Mesendoderm (in vitro differentiated cells): ENCODE measurements around the gene ADM2.
"Not testable (repeated sequence)": the region's sequence is repeated elsewhere in the genome, so short reads cannot be mapped to it uniquely, and the experiment has no call there.

Source experiments
- DNase-seq: peaks from one replicate; pipeline ENCODE4 v3.0.0; 2013
- H2AK5ac ChIP-seq: 2 replicates; pipeline ENCODE4 v1.6.1; 2013; ENCODE audit warnings: low read length, inconsistent platforms
- H2BK120ac ChIP-seq: 2 replicates; pipeline ENCODE4 v1.6.1; 2013; ENCODE audit warnings: low read depth, mild to moderate bottlenecking, low read length, moderate library complexity, mixed read lengths
- H2BK15ac ChIP-seq: replicated peaks from 2 replicates; pipeline ENCODE4 v1.6.1; 2013; ENCODE audit warnings: low read depth, mild to moderate bottlenecking, moderate library complexity
- H2BK5ac ChIP-seq: 2 replicates; pipeline ENCODE4 v1.6.1; 2013; ENCODE audit warnings: low read length, inconsistent platforms
- H3K18ac ChIP-seq: 2 replicates; pipeline ENCODE4 v1.6.1; 2013; ENCODE audit warnings: mild to moderate bottlenecking, low read length, mixed read lengths
- H3K23ac ChIP-seq: one replicate; pipeline ENCODE4 v1.6.1; 2013; ENCODE audit warnings: low read length
- H3K27ac ChIP-seq: 2 replicates; pipeline ENCODE4 v1.5.1; 2013; ENCODE audit warnings: low read depth, mild to moderate bottlenecking, inconsistent platforms, low read length, moderate library complexity
- H3K27me3 ChIP-seq: 2 replicates; pipeline ENCODE4 v1.6.1; 2013; ENCODE audit warnings: low read length, control low read depth, mild to moderate bottlenecking, inconsistent platforms; ENCODE audit not compliant: insufficient read depth, poor library complexity
- H3K36me3 ChIP-seq: 2 replicates; pipeline ENCODE4 v1.6.1; 2013; ENCODE audit warnings: low read length, inconsistent platforms; ENCODE audit not compliant: control insufficient read depth, insufficient read depth
- H3K4ac ChIP-seq: one replicate; pipeline ENCODE4 v1.6.1; 2013; ENCODE audit warnings: low read depth, mild to moderate bottlenecking, low read length, moderate library complexity
- H3K4me1 ChIP-seq: 2 replicates; pipeline ENCODE4 v1.6.1; 2013; ENCODE audit warnings: low read depth, low read length, inconsistent platforms; ENCODE audit not compliant: control insufficient read depth
- H3K4me2 ChIP-seq: 2 replicates; pipeline ENCODE4 v1.6.1; 2013; ENCODE audit warnings: low read length
- H3K4me3 ChIP-seq: 2 replicates; pipeline ENCODE4 v1.5.1; 2013; ENCODE audit warnings: mild to moderate bottlenecking, low read length
- H3K56ac ChIP-seq: one replicate; pipeline ENCODE4 v1.6.1; 2013; ENCODE audit warnings: low read length
- H3K79me1 ChIP-seq: 2 replicates; pipeline ENCODE4 v1.6.1; 2013; ENCODE audit warnings: low read length, inconsistent platforms
- H3K79me2 ChIP-seq: 2 replicates; pipeline ENCODE4 v1.6.1; 2013; ENCODE audit warnings: mild to moderate bottlenecking, low read length; ENCODE audit not compliant: control insufficient read depth, insufficient read depth
- H3K9ac ChIP-seq: 2 replicates; pipeline ENCODE4 v1.6.1; 2013; ENCODE audit warnings: low read length, inconsistent platforms
- H4K5ac ChIP-seq: one replicate; pipeline ENCODE4 v1.6.1; 2013; ENCODE audit warnings: low read length
- H4K8ac ChIP-seq: one replicate; pipeline ENCODE4 v1.6.1; 2013; ENCODE audit warnings: low read depth, mild to moderate bottlenecking, control low read depth, low read length, moderate library complexity
- WGBS: extraction: QIAGEN DNeasy Blood & Tissue Kit; methylation state at CpG from one replicate; pipeline ENCODE4 v1.1.7; 2013; ENCODE audit warnings: low lambda C conversion rate, missing lambda C conversion rate; ENCODE audit not compliant: insufficient coverage; ENCODE audit errors: extremely low coverage; 5-methylcytosine and 5-hydroxymethylcytosine counted together

The ADM2 gene

DNA sequence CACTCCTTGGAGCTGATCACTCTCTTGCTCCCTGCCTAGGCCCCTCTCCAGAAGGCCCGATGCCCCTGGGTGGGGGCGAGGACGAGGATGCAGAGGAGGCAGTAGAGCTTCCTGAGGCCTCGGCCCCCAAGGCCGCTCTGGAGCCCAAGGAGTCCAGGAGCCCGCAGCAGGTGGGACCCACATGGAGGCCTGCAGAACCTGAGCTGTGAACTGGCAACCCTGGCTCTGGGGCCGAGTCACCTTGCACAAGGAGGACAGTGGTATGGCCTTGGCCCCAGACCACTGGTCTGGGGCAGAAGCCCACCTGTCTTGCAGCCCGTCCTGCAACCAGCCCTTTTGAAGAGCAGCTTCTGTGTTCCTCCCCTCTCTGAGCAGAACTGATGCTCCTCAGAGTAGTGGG, 37.8 kb downstream of the ADM2 start:
- Histone ChIP-seq H4K8ac (no peak overlapping the region), H3K4me3 (no peak overlapping the region), H3K4me1 (no peaks in the 10 kb centered on the region), H2BK15ac (no peak overlapping the region), H3K18ac (no peak overlapping the region), H3K79me2 (peaks cover 13% of the 10 kb centered on the region), H4K5ac (no peak overlapping the region), H3K23ac (no peak overlapping the region), H3K9ac (no peak overlapping the region), H3K79me1 (peaks cover 11% of the 10 kb centered on the region), H3K27ac (no peak overlapping the region), H2BK5ac (no peak overlapping the region), H2AK5ac (no peak overlapping the region), H3K36me3 (peaks cover 5% of the 10 kb centered on the region), H3K4ac (no peak overlapping the region), H2BK120ac (no peak overlapping the region), H3K4me2 (no peak overlapping the region), H3K56ac (no peak overlapping the region), H3K27me3 (no peaks in the 10 kb centered on the region)
- WGBS: no CpG with 5 or more reads among the region's 8 CpGs
- no peak for DNase-seq

DNA sequence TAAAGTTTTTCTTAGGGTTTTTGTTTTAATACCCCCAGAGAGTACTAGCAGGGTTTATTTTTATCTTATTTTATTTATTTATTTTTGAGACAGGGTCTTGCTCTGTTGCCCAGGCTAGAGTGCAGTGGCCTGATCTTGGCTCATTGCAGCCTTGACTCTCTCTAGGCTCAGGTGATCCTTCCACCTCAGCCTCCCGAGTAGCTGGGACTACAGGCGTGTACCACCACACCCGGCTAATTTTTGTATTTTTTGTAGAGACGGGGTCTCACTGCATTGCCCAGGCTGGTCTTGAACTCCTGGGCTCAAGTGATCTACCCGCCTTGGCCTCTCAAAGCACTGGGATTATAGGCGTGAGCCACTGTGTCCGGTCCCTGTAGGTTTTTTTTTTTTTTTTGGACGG, 38.8 kb downstream of the ADM2 start:
- not testable (repeated sequence) for H3K79me1 ChIP-seq, H3K4me1 ChIP-seq, H2BK120ac ChIP-seq, H3K23ac ChIP-seq, H3K18ac ChIP-seq, H3K9ac ChIP-seq, H3K4me3 ChIP-seq, H3K4me2 ChIP-seq, H2BK15ac ChIP-seq, H3K56ac ChIP-seq, DNase-seq, H3K79me2 ChIP-seq, H2AK5ac ChIP-seq, H4K5ac ChIP-seq, H3K27ac ChIP-seq, H3K27me3 ChIP-seq, H3K36me3 ChIP-seq, H2BK5ac ChIP-seq, H4K8ac ChIP-seq, H3K4ac ChIP-seq
- WGBS: no CpG with 5 or more reads among the region's 8 CpGs

DNA sequence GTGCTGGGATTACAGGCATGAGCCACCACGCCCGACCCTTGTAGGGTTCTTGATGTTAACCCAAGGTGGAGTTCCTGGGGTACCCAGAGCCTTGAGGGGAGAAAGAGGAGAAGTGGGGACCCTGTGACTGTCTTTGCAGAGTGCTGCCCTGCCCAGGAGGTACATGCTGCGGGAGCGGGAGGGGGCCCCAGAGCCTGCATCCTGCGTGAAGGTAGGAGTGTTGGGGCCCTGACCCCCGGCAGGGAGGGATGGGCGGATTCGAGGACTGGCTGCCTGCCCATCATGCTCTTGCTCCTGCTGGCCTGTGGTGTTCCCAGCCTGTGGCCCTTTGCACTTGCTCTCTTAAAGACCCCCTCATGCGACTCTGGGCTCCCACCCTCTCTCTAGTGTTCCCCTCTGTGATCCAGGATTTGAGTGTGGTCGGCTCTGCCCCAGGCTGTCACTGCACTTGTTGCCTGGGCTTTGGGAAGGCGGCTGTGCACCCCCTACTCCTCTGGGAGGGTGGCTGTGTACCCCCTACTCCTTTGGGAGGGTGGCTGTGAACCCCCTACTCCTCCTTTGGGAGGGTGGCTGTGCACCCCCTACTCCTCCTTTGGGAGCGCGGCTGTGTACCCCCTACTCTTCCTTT, 39.6 kb downstream of the ADM2 start:
- Histone ChIP-seq H2AK5ac (no peak overlapping the region), H3K18ac (no peak overlapping the region), H3K79me2 (peaks cover under 1% of the 10 kb centered on the region), H3K4me2 (no peak overlapping the region), H3K4ac (no peak overlapping the region), H3K23ac (no peak overlapping the region), H3K27ac (no peak overlapping the region), H3K79me1 (peaks cover 2% of the 10 kb centered on the region), H3K4me1 (peaks cover 2% of the 10 kb centered on the region), H2BK5ac (no peak overlapping the region), H3K56ac (no peak overlapping the region), H3K4me3 (no peak overlapping the region), H2BK120ac (no peak overlapping the region), H2BK15ac (no peak overlapping the region), H4K8ac (no peak overlapping the region), H3K27me3 (no peaks in the 10 kb centered on the region), H3K9ac (no peak overlapping the region), H3K36me3 (peaks cover 5% of the 10 kb centered on the region), H4K5ac (no peak overlapping the region)
- DNase-seq: no peak
- WGBS: no CpG with 5 or more reads among the region's 13 CpGs

DNA sequence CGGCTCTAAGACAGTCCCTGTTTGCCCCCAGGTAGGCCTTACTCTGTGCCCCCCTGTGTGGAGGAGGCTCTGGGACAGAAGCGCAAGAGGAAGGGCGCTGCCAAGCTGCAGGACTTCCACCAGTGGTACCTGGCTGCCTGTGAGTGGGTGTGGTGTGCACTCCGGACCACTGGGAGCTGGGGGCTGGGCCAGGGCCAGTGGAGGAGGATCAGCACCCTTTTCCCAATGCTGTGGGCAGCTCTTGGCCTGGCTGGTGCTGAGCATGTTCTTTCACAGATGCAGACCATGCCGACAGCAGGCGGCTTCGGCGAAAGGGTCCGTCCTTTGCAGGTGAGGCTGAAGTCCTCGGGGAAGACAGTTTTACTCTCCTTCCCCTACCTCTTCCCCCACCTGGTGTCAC, 40.4 kb downstream of the ADM2 start:
- no peak overlapping the region for H2AK5ac ChIP-seq
- H3K4me3 ChIP-seq: no peak overlapping the region
- H3K4ac ChIP-seq: no peak overlapping the region
- H3K18ac ChIP-seq: no peak overlapping the region
- H3K27me3 ChIP-seq: no peaks in the 10 kb centered on the region
- H3K9ac ChIP-seq: no peak overlapping the region
- no CpG with 5 or more reads among the region's 10 CpGs for WGBS
- H4K8ac ChIP-seq: no peak overlapping the region
- H3K56ac ChIP-seq: no peak overlapping the region
- no peak overlapping the region for H2BK120ac ChIP-seq
- no peak overlapping the region for H3K27ac ChIP-seq
- H2BK5ac ChIP-seq: no peak overlapping the region
- H3K79me1 ChIP-seq: no peaks in the 10 kb centered on the region
- no peak overlapping the region for H3K23ac ChIP-seq
- H2BK15ac ChIP-seq: no peak overlapping the region
- H3K4me2 ChIP-seq: no peak overlapping the region
- DNase-seq: no peak
- H3K79me2 ChIP-seq: no peaks in the 10 kb centered on the region
- peaks cover 5% of the 10 kb centered on the region for H3K36me3 ChIP-seq
- H4K5ac ChIP-seq: no peak overlapping the region
- peaks cover 2% of the 10 kb centered on the region for H3K4me1 ChIP-seq

DNA sequence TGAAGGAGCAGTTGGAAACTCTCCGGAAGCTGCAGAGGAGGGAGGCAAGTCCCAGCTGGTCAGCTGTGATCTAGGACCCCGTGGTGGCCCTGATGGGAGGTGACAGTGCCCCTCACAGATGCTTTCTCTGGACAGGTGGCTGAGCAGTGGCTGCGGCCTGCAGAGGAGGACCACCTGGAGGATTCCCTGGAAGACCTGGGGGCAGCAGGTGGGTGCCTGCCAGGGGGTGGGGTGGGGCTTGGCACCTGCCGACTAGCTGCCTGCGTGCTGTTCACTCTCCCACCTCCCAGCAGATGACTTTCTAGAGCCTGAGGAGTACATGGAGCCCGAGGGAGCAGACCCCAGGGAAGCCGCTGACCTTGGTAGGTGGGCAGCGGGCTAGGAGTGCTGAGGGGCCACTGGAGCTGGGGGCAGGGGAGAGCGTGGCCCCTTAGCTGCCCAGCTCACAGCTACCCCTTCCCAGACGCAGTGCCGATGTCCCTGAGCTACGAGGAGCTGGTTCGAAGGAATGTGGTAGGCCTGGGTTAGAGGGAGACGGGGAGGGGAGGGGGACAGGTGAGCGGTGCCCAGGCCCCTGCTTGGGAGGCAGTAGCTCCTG, 41.0 kb downstream of the ADM2 start:
- H3K79me1 ChIP-seq: no peaks in the 10 kb centered on the region
- no peaks in the 10 kb centered on the region for H3K79me2 ChIP-seq
- no peak overlapping the region for H3K4ac ChIP-seq
- no peak overlapping the region for H2AK5ac ChIP-seq
- H4K8ac ChIP-seq: no peak overlapping the region
- no CpG with 5 or more reads among the region's 15 CpGs for WGBS
- H2BK15ac ChIP-seq: no peak overlapping the region
- H2BK5ac ChIP-seq: no peak overlapping the region
- no peak overlapping the region for H3K23ac ChIP-seq
- H3K18ac ChIP-seq: no peak overlapping the region
- H3K27ac ChIP-seq: no peak overlapping the region
- no peaks in the 10 kb centered on the region for H3K27me3 ChIP-seq
- no peak overlapping the region for H3K56ac ChIP-seq
- peaks cover 3% of the 10 kb centered on the region for H3K36me3 ChIP-seq
- H3K4me2 ChIP-seq: no peak overlapping the region
- no peak overlapping the region for H2BK120ac ChIP-seq
- no peak overlapping the region for H3K9ac ChIP-seq
- no peak overlapping the region for H3K4me3 ChIP-seq
- H3K4me1 ChIP-seq: peaks cover 2% of the 10 kb centered on the region
- no peak overlapping the region for H4K5ac ChIP-seq
- no peak for DNase-seq
